BE2C (cell line): ENCODE results near the gene ASB16.

Source experiments
- DNase-seq: peaks from one replicate; pipeline ENCODE4 v3.0.0-alpha.2; 2020
- H3K27me3 ChIP-seq: fragments of 250-450 bp; sonication (Bioruptor Pico); 2 replicates; pipeline ENCODE4 v1.5.1; 2020; ENCODE audit warnings: mild to moderate bottlenecking
- H3K36me3 ChIP-seq: fragments of 250-450 bp; sonication (Bioruptor Pico); 2 replicates; pipeline ENCODE4 v1.5.1; 2020; ENCODE audit warnings: mild to moderate bottlenecking
- H3K4me1 ChIP-seq: fragments of 250-450 bp; sonication (Bioruptor Pico); 2 replicates; pipeline ENCODE4 v1.5.1; 2020
- H3K4me3 ChIP-seq: 2 replicates; pipeline ENCODE4 v1.5.1; 2011; ENCODE audit warnings: low read depth, low read length
- H3K9me3 ChIP-seq: fragments of 250-450 bp; sonication (Bioruptor Pico); 2 replicates; pipeline ENCODE4 v1.5.1; 2020
- TF ChIP-seq, protein P1 (sequence below): IDR thresholded peaks from 2 replicates; pipeline ENCODE4 v1.5.1; 2012; ENCODE audit warnings: mild to moderate bottlenecking, low read depth, low read length

The ASB16 gene

DNA sequence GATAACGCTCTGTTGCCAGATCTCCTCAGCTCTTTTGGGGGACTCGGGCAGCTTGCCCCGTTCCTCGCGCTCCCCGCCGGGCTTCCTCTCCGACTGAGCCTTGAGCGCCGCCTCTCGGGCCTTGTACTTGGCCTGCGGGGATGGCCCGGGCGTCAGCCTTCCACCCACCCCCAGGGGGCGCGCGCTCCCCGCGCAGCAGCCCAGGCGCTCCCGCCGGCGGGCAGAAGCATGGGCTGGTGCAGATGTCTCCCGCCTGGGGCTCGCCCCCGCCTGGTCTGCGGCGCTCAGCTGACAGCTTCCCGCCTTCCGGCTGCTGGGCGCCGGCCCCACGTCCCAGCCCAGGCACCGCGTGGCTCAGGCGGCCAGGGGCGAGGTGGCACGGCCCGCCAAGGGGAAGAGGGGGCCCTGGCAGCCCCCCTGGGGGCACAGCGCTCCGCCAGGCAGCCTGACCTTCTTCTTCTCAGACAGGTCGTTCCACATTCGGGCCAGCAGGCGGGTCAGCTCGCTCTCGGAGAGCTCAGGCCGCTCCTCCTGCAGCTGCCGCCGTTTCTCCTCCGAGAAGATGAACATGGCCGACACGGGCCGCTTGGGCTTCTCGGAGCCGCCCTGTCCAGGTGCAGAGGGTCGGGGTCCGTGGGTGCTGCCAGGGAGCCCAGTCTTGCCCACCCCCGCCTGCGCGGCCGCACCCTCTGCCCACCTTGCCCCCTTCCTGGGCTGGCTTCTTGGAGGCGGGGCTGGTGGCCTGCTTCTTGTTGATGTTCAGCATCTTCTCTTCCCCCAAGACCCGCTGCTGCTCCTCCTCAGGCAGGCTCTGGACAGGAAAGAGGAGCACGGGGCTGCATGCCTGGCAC is 40.1 kb downstream of the ASB16 start:
- Histone ChIP-seq H3K36me3 (peaks cover 58% of the 10 kb centered on the region), H3K4me1 (peaks cover 6% of the 10 kb centered on the region), H3K27me3 (no peaks in the 10 kb centered on the region), H3K9me3 (no peaks in the 10 kb centered on the region), H3K4me3 (no peak overlapping the region)
- TF ChIP-seq, protein P1, sequence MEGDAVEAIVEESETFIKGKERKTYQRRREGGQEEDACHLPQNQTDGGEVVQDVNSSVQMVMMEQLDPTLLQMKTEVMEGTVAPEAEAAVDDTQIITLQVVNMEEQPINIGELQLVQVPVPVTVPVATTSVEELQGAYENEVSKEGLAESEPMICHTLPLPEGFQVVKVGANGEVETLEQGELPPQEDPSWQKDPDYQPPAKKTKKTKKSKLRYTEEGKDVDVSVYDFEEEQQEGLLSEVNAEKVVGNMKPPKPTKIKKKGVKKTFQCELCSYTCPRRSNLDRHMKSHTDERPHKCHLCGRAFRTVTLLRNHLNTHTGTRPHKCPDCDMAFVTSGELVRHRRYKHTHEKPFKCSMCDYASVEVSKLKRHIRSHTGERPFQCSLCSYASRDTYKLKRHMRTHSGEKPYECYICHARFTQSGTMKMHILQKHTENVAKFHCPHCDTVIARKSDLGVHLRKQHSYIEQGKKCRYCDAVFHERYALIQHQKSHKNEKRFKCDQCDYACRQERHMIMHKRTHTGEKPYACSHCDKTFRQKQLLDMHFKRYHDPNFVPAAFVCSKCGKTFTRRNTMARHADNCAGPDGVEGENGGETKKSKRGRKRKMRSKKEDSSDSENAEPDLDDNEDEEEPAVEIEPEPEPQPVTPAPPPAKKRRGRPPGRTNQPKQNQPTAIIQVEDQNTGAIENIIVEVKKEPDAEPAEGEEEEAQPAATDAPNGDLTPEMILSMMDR = peak; percentile 96
- DNase-seq = peak; percentile 94

DNA sequence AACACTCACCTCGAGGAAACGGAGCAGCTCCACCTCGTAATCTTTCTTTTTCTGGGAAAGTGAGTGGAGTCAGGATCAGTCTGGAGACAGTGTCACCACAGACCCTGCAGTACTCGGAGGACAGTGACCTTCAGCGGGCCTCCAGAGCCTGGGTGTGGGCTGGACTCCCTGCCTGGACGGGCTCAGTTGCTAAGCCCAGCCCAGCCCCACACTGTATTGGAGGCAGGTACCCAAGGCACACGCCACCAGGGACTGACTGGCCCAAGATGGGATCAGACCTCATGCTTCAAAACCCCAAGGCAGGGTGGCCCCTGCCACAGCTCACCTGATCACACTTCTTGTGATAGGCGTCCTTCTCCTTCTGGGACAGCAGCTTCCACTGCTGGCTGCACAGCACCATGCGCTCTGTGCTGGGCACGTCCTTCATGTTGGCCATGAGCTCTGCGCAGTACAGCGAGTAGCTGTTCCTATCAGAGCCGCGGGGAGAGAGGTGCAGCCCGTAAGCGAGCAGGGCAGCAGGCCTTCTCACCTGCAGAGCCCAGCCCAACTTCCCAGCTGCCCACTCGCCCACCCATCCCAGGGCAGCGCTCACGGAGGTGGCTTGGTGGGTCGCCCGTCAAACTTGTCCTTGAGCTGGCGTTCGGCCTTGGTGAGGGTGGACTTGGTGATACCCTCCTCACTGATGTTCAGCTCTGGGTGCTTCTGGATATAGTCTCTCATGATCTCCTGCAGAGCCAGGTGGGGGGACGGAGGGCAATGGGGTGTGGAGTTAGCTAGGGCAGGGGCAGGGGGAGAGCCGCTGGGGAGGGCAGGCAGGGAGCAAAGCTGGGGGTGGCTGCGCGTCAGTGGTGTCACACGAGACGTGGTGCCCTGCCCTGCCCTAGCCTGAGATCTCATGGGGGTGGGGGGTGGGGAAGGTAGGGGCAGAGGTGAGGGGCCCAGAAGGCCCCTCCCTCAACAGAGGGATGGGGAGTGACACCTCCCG is 41.1 kb downstream of the ASB16 start:
- DNase-seq = no peak
- Histone ChIP-seq H3K9me3 (no peaks in the 10 kb centered on the region), H3K27me3 (no peaks in the 10 kb centered on the region), H3K36me3 (peaks cover 68% of the 10 kb centered on the region), H3K4me1 (peaks cover 6% of the 10 kb centered on the region), H3K4me3 (no peak overlapping the region)
- TF ChIP-seq, protein P1 = no peak

DNA sequence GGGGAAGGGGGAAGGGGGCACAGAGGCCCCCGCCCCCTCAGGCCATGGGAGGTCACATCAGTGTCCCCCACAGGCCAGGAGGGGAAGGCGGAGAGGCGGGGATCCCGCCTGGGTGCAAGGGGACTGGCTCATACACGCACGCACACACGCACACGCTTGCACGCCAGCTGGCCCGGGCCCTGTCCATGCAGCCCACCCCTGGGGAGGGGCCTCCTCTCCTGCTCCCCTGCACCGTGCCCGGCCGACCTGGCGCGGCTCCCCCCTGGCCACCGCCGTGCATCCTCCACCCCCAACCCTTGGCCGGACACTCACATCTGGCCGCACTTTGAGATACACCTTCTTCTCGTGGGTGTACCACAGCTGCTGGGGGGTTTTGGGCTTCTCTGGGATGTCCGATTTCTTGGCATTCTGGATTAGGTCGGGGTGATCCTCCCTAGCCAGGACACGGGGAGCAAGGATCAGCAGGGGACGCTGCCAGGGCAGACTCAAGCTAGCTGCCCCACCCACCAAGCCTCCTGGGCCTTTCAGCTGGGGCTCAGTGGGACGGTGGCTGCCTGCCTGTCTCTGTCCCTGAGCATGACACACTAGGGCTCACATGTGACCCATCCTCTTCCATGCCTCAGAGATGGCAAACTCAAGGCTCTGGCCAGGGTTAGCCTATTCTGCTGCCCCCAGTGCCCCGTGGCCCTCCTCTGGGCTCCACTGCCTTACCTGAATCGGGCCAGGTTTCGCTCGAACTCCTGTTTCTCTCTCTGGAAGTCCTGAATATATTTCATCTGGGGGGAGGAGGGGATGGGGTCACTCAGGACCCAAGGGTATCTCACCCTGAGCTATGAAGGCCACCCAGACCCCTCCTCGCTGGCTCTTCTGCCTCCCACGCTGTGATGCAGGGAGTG is 42.3 kb downstream of the ASB16 start:
- Histone ChIP-seq H3K4me3 (no peak overlapping the region), H3K27me3 (no peaks in the 10 kb centered on the region), H3K4me1 (peaks cover 6% of the 10 kb centered on the region), H3K9me3 (no peaks in the 10 kb centered on the region), H3K36me3 (peaks cover 71% of the 10 kb centered on the region)
- TF ChIP-seq, protein P1 = no peak
- no peak for DNase-seq

DNA sequence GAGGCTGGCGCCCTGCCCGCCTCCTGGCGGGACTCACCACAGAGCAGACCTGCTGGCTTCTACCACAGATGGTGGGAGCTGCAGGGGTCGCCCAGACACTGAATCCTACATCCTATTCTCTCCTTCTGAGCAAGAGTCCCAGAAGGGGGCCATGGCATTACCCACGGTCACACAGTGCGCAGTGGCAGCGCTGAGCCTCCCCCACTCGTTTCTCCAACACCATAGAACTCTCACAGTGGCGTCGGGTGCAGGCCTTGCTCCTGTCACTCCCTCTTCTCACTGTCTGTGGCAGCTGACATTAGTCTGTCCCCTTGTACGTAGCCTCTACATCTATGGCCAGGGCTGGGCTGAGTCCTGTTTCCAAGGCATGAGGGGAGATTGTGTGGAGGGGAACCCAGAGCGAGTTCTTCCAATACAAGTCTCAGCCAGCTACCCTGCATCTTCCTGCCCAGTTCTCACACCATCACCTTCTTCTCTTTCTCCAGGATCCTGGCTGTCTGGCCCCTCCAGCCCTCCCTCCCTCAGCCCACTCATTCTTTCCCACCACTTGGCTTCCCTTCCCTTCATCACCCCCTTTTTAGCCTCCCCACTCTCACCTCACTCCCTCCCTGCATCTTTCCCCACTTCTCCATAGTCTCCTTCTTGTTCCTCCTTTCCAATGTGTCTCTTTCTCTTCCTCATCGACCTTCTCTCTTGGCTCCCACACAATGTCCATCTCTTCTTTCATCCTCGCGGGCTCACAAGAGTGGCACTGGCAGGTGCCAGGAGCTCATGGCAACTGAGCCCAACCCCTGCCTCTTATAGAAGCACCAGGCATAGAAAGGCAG is 43.1 kb downstream of the ASB16 start:
- no peaks in the 10 kb centered on the region for H3K9me3 ChIP-seq
- no peak overlapping the region for H3K4me3 ChIP-seq
- TF ChIP-seq, protein P1 = no peak
- peaks cover 6% of the 10 kb centered on the region for H3K4me1 ChIP-seq
- no peaks in the 10 kb centered on the region for H3K27me3 ChIP-seq
- H3K36me3 ChIP-seq = peaks cover 65% of the 10 kb centered on the region
- DNase-seq = peak; percentile 35

DNA sequence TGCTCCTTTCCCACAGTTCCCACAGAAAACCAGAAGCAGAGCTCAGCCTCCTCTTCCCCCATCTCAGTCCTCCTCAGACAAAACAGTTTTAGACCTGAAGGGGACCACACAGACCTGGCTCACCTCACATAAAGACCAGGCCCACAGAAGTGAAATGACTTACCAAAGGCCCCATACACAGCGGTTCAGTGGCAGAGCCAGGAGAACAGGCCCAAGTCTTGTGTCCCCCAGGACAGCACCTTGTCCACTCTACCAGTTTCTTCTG is 43.7 kb downstream of the ASB16 start:
- peaks cover 60% of the 10 kb centered on the region for H3K36me3 ChIP-seq
- no peaks in the 10 kb centered on the region for H3K27me3 ChIP-seq
- no peaks in the 10 kb centered on the region for H3K9me3 ChIP-seq
- DNase-seq = no peak
- TF ChIP-seq, protein P1 = no peak
- H3K4me3 ChIP-seq = no peak overlapping the region
- peaks cover 6% of the 10 kb centered on the region for H3K4me1 ChIP-seq
